Activated CD4-positive, alpha-beta T cell treated with anti-CD3 and anti-CD28 coated beads for 24 hours (primary cell): ENCODE results near the gene HSP90B1.
A peak's percentile ranks its signal among the peaks of the same experiment; 100 is the strongest.

ENCODE experiments used
- DNase-seq, 2 donors: peaks; one replicate each; pipeline ENCODE4 v3.0.0-alpha.2; 2020; ENCODE audit warnings: low read depth in 2 of 2

HSP90B1 gene

DNA sequence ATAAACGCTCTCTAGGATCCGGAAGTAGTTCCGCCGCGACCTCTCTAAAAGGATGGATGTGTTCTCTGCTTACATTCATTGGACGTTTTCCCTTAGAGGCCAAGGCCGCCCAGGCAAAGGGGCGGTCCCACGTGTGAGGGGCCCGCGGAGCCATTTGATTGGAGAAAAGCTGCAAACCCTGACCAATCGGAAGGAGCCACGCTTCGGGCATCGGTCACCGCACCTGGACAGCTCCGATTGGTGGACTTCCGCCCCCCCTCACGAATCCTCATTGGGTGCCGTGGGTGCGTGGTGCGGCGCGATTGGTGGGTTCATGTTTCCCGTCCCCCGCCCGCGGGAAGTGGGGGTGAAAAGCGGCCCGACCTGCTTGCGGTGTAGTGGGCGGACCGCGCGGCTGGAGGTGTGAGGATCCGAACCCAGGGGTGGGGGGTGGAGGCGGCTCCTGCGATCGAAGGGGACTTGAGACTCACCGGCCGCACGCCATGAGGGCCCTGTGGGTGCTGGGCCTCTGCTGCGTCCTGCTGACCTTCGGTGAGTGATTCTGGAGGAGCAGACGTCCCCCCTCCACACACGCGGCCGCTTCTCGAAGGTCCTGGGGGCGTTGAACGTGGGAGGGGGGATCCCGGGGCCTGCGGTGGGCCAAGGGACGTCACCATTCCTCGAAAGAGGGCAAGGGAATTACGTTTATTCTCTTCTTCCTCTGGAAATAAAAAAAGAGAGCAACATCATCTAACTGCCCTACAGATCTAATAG is at the start of gene HSP90B1:
HSP90B1 (plus strand) TSS at position 377 of the 753 bp plus-strand sequence; CDS start at position 483, 106 bp downstream.
- peak; percentile 98 for DNase-seq

- DNase-seq: no peak
Measured at GRCh38 chr12:103881261-103881660, 48.9 kb upstream of the HSP90B1 start.

GRCh38 chr12:103882861-103883596 is 47.2 kb upstream of the HSP90B1 start:
- no peak for DNase-seq

DNA sequence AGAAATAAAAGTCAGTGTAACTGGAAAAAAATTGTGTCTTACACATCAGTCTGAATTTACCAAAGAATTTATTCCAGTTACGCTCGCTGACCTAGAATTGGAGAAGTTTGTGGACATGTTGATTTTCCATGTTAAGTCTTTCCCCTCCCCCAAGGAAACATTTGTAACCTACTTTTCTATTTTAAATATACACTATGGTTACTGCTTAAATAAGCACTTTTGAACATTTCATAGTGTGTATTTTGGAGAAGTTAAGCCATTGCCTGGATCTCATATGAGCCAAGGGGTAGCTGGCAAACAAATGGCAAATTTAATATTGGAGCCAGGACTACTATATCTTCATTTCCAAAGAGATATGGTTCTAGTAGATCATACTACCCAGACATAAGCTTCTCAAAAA is 46.3 kb upstream of the HSP90B1 start:
- no peak for DNase-seq

- no peak for DNase-seq
Measured at GRCh38 chr12:103884316-103884715, 45.9 kb upstream of the HSP90B1 start.

DNA sequence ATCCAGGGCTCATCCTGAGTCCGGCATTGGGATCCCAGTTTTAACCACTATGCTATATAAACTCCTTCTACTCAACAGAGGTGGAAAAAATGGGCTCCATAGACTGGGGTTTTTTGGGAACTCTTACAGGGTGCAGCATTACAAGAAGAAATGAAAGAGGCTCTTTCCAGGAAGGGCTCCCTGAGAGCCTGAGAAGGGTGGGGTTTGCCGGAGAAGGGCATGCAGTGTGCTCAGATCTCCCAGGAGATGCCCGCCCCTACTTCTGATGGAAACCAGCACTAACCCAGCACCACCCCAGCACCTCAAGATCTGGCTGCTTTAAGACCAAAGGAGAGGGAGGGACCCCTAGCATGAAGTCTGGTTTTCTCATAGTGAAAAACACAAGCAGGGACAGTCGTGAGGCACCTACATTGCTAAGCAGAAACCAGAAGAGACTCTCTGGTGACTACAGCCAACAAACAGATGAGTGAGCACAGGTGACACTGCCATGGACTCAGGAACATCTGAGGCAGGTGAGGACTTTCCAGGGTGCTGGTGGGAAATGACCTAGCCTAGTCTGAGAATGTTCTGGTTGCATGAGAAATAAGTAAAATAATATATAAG is 43.9 kb upstream of the HSP90B1 start:
- no peak for DNase-seq

GRCh38 chr12:103887738-103888137 is 42.5 kb upstream of the HSP90B1 start:
- no peak for DNase-seq

DNA sequence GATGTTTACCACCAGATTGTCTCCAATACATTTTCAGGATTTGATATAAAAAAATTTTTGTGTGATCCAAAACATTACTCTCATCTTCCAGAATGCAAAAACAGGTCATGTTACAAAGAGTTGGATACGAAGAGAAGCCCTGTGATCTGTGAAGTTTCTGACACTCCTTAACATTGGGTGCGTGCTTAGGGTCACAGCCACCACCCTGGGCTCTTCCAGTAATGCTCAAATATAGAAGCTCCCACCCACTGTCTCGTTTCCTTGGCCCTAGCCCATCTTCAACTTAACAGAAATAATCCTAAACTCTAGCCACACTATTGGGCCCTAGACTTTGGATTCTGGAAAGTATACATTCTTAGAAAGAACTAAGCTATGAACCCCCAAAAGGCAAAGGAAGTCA is 32.9 kb upstream of the HSP90B1 start:
- no peak for DNase-seq

DNA sequence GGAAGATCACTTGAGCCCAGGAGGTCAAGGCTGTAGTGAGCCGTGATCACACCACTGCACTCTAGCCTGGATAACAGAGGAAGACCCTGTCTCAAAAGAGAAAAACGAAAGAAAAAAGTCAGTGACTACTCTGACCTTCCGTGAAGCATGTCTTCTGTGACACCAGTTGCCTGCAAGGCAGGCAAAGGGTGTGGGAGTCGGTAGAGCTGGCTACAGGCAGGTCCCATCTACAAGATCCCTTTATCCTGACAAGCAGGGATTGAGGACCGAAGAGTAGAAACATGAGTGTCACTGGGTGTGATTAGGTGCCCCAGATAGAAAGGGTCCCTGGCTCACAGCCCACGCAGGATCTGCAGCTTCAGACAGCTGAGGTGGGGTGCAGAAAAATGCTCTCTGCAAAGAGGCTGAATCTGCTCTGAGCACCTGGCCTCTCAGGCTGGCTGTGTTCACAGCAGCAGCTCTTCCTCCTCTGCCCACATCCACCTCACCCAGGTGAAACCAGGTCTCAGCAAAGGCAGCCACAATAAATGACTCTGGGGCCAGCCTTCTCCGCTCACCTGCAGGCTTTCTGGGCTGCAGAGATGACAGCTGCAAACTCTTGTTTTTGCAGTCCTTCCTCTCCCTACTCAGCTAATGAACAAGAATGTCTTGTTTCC is 28.6 kb upstream of the HSP90B1 start:
- DNase-seq: no peak

- no peak for DNase-seq
Measured at GRCh38 chr12:103903993-103904392, 26.2 kb upstream of the HSP90B1 start.

GRCh38 chr12:103905730-103906349 is 24.4 kb upstream of the HSP90B1 start:
- no peak for DNase-seq

DNA sequence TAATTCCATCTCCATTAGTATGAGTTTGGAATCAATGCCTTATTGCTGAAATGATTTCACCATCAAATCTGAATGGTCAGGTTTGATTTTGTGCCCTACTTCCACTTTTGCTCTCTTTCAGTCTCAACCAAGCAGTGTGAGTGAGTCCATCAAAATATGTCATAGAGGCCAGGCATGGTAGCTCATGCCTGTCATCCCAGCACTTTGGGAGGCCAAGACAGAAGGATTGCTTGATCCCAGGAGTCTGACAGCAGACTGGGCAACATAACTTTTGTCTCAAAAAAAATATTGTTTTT is 22.0 kb upstream of the HSP90B1 start:
- DNase-seq: no peak

DNA sequence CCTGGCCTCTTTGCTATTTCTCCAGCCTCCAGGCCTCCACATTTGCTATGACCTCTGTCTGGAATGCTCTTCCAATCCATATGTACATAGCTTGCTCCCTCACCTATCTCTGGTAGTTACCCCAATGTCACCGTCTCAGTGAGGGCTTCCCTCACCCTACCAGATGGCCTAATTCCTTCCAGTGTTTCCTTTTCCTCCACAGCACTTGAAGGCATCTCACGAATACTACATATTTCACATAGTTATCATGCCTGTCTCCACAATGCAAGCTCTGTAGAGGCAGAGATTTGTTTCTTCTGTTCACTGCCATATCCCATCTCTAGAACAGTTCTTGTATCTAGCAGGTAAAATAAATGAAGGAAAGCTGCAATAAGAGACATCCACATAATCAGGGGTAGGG is 21.3 kb upstream of the HSP90B1 start:
- DNase-seq: no peak

- no peak for DNase-seq
Measured at GRCh38 chr12:103909811-103910210, 20.4 kb upstream of the HSP90B1 start.

- DNase-seq: no peak
Measured at GRCh38 chr12:103912069-103912468, 18.1 kb upstream of the HSP90B1 start.

DNA sequence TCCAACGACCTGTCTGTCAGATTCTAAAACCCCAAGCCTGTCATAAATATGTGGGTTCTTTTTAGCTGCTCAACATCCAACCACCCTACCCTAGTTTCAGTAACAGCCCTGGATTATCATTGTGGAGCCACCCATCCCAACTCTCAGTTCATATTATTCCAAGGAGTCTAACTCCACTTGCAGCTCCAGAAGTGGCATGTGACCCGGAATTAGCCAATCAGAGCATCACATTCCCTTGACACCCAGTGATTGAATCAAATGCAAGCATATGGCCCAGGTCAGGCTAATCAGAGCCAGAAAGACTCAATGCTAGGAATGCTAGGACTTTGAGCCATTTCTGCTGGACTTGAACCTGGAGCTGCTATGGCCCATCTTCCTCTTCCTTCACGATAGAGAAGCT is 17.1 kb upstream of the HSP90B1 start:
- no peak for DNase-seq

- DNase-seq: no peak
Measured at GRCh38 chr12:103915306-103915705, 14.9 kb upstream of the HSP90B1 start.

GRCh38 chr12:103917873-103918272 is 12.3 kb upstream of the HSP90B1 start:
- no peak for DNase-seq

GRCh38 chr12:103924761-103925641 is 5.2 kb upstream of the HSP90B1 start:
- DNase-seq: peak in 1 of 2 donors; percentile 17

DNA sequence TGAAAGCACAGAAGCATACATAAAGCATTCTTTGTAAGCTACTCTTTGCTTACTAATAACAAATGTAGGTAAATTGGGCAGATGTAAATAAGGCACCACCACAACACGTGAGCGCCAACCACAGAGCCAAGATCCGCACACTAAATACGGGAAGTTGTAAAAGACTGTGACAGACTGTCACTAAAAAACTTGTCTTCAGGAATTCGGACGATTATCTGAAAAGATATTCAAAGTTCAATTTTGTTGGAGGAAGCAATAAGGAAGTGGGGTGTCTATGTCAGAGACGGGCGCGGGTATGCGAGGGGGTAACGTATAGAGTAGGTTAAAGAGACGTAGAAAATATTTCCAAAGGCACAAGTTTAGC is 1.5 kb upstream of the HSP90B1 start:
- peak in 1 of 2 donors; percentile 28 for DNase-seq
